SJSA1 (cell line): ENCODE results near the gene SMIM3. TPM values are rescaled to one million over a fixed set of nuclear protein-coding genes. Genes with fewer than 3 reads are reported as not detected.
"Not testable (repeated sequence)": the region's sequence is repeated elsewhere in the genome, so short reads cannot be mapped to it uniquely, and the experiment has no call there.

Experiments
- DNase-seq, 2 experiments: peaks; one replicate each; pipeline ENCODE4 v3.0.0-alpha.2; 2015 to 2020; ENCODE audit warnings: low spot score in 2 of 2, low read depth in 1 of 2
- H3K27ac ChIP-seq: fragments of 250-450 bp; sonication (Bioruptor Pico); 2 replicates; pipeline ENCODE4 v1.5.1; 2020; ENCODE audit warnings: mild to moderate bottlenecking, moderate library complexity
- H3K27me3 ChIP-seq: fragments of 250-450 bp; sonication (Bioruptor Pico); replicated peaks from 2 replicates; pipeline ENCODE4 v1.5.1; 2020; ENCODE audit warnings: mild to moderate bottlenecking, moderate library complexity
- H3K36me3 ChIP-seq: fragments of 250-450 bp; sonication (Bioruptor Pico); 2 replicates; pipeline ENCODE4 v1.5.1; 2020; ENCODE audit warnings: mild to moderate bottlenecking
- H3K4me1 ChIP-seq: fragments of 250-450 bp; sonication (Bioruptor Pico); replicated peaks from 2 replicates; pipeline ENCODE4 v1.6.1; 2021; ENCODE audit warnings: mild to moderate bottlenecking
- H3K4me3 ChIP-seq: fragments of 250-450 bp; sonication (Bioruptor Pico); 2 replicates; pipeline ENCODE4 v1.5.1; 2020; ENCODE audit warnings: mild to moderate bottlenecking
- H3K9me3 ChIP-seq: fragments of 250-450 bp; sonication (Bioruptor Pico); replicated peaks from 2 replicates; pipeline ENCODE4 v1.5.1; 2020; ENCODE audit warnings: mild to moderate bottlenecking
- total RNA-seq: library from RNA; depleted of rRNA; stranded (reverse); fragments of >200 nt; shearing (Covaris generic); gene quantifications from 2 replicates; pipeline ENCODE4 v1.2.3, GENCODE V29; 2014; rRNA removed

Gene SMIM3
- total RNA-seq: 9.7 and 14.3 TPM in 2 replicates

GRCh38 chr5:150778517-150779396, at the start of gene SMIM3:
Gene SMIM3, plus strand, starts transcription at chr5:150778757. Its CDS starts 16,684 bp downstream, at chr5:150795441.
- Histone ChIP-seq H3K36me3 (no peaks in the 10 kb centered on the region), H3K4me3 (peak within 1 kb of the TSS; percentile 47), H3K9me3 (no peaks in the 10 kb centered on the region), H3K27me3 (no peaks in the 10 kb centered on the region), H3K4me1 (peaks cover 29% of the 10 kb centered on the region), H3K27ac (no peak within 1 kb of the TSS)
- DNase-seq: peak; percentile 74 to 79

GRCh38 chr5:150729859-150730258, 48.7 kb upstream of the SMIM3 start:
- Histone ChIP-seq H3K4me3 (no peak overlapping the region), H3K27me3 (no peaks in the 10 kb centered on the region), H3K9me3 (no peaks in the 10 kb centered on the region), H3K4me1 (no peaks in the 10 kb centered on the region), H3K36me3 (peaks cover 79% of the 10 kb centered on the region), H3K27ac (no peak overlapping the region)
- no peak for DNase-seq

- H3K9me3 ChIP-seq: no peaks in the 10 kb centered on the region; the same call in 1 of the 2 replicates
- peaks cover 87% of the 10 kb centered on the region for H3K36me3 ChIP-seq
- no peak for DNase-seq
- no peaks in the 10 kb centered on the region for H3K4me1 ChIP-seq
- no peaks in the 10 kb centered on the region for H3K27me3 ChIP-seq
- H3K27ac ChIP-seq: no peak overlapping the region
- H3K4me3 ChIP-seq: no peak overlapping the region
Observed at GRCh38 chr5:150731669-150732242, 46.8 kb upstream of the SMIM3 start.

- H3K4me1 ChIP-seq: no peaks in the 10 kb centered on the region
- DNase-seq: no peak
- H3K9me3 ChIP-seq: no peaks in the 10 kb centered on the region; the same call in 1 of the 2 replicates
- peaks cover 77% of the 10 kb centered on the region for H3K36me3 ChIP-seq
- H3K27me3 ChIP-seq: no peaks in the 10 kb centered on the region
- no peak overlapping the region for H3K27ac ChIP-seq
- H3K4me3 ChIP-seq: no peak overlapping the region
Observed at GRCh38 chr5:150734579-150735384, 43.8 kb upstream of the SMIM3 start.

GRCh38 chr5:150738862-150739261, 39.7 kb upstream of the SMIM3 start:
- H3K4me3 ChIP-seq: no peak overlapping the region
- H3K27me3 ChIP-seq: no peaks in the 10 kb centered on the region
- H3K36me3 ChIP-seq: peaks cover 69% of the 10 kb centered on the region
- no peak overlapping the region for H3K27ac ChIP-seq
- H3K9me3 ChIP-seq: no peaks in the 10 kb centered on the region; the same call in 1 of the 2 replicates
- H3K4me1 ChIP-seq: no peaks in the 10 kb centered on the region
- DNase-seq: no peak

GRCh38 chr5:150740992-150741391, 37.6 kb upstream of the SMIM3 start:
- Histone ChIP-seq H3K27ac (no peak overlapping the region), H3K4me1 (no peaks in the 10 kb centered on the region), H3K9me3 (no peaks in the 10 kb centered on the region), H3K27me3 (no peaks in the 10 kb centered on the region), H3K36me3 (peaks cover 51% of the 10 kb centered on the region), H3K4me3 (no peak overlapping the region)
- no peak for DNase-seq

GRCh38 chr5:150742455-150743141, 36.0 kb upstream of the SMIM3 start:
- not testable (repeated sequence) for DNase-seq

GRCh38 chr5:150743142-150743488, 35.4 kb upstream of the SMIM3 start:
- peaks cover 36% of the 10 kb centered on the region for H3K36me3 ChIP-seq
- H3K27me3 ChIP-seq, H3K9me3 ChIP-seq, DNase-seq, H3K4me3 ChIP-seq, H3K27ac ChIP-seq, H3K4me1 ChIP-seq: not testable (repeated sequence)

More at GRCh38 chr5:150742455-150743141, 36.0 kb upstream of the SMIM3 start:
- H3K27ac ChIP-seq, H3K9me3 ChIP-seq, H3K4me1 ChIP-seq, H3K4me3 ChIP-seq, H3K27me3 ChIP-seq: not testable (repeated sequence)
- H3K36me3 ChIP-seq: peaks cover 38% of the 10 kb centered on the region

- H3K4me3 ChIP-seq: no peak overlapping the region
- no peak for DNase-seq
- no peaks in the 10 kb centered on the region for H3K27me3 ChIP-seq
- no peak overlapping the region for H3K27ac ChIP-seq
- H3K36me3 ChIP-seq: peaks cover 67% of the 10 kb centered on the region
- H3K4me1 ChIP-seq: no peaks in the 10 kb centered on the region
- no peaks in the 10 kb centered on the region for H3K9me3 ChIP-seq
Observed at GRCh38 chr5:150750469-150750868, 28.1 kb upstream of the SMIM3 start.

- no peak overlapping the region for H3K27ac ChIP-seq
Observed at GRCh38 chr5:150751096-150751891, 27.3 kb upstream of the SMIM3 start.

GRCh38 chr5:150753463-150753862, 25.1 kb upstream of the SMIM3 start:
- Histone ChIP-seq H3K27ac (no peak overlapping the region), H3K27me3 (no peaks in the 10 kb centered on the region), H3K4me3 (no peak overlapping the region), H3K36me3 (peaks cover 73% of the 10 kb centered on the region), H3K9me3 (no peaks in the 10 kb centered on the region), H3K4me1 (peaks cover 5% of the 10 kb centered on the region)
- DNase-seq: no peak

More at GRCh38 chr5:150751096-150751891, 27.3 kb upstream of the SMIM3 start:
- peaks cover 70% of the 10 kb centered on the region for H3K36me3 ChIP-seq
- DNase-seq: no peak
- no peaks in the 10 kb centered on the region for H3K27me3 ChIP-seq
- H3K9me3 ChIP-seq: no peaks in the 10 kb centered on the region
- no peak overlapping the region for H3K4me3 ChIP-seq
- H3K4me1 ChIP-seq: no peaks in the 10 kb centered on the region

- Histone ChIP-seq H3K36me3 (peaks cover 72% of the 10 kb centered on the region), H3K9me3 (no peaks in the 10 kb centered on the region), H3K4me1 (peaks cover 5% of the 10 kb centered on the region), H3K27me3 (no peaks in the 10 kb centered on the region), H3K27ac (no peak overlapping the region), H3K4me3 (no peak overlapping the region)
- no peak for DNase-seq
Observed at GRCh38 chr5:150753863-150754262, 24.7 kb upstream of the SMIM3 start.
